HG03095 (cell line): Measurements from ENCODE around the gene MAD1L1.

Source experiments
- ATAC-seq: cut with Tn5 transposase; IDR thresholded peaks from one replicate; pipeline ENCODE4 v1.9.1; 2021; ENCODE audit warnings: moderate library complexity; ENCODE audit not compliant: unreplicated experiment

The MAD1L1 gene

DNA sequence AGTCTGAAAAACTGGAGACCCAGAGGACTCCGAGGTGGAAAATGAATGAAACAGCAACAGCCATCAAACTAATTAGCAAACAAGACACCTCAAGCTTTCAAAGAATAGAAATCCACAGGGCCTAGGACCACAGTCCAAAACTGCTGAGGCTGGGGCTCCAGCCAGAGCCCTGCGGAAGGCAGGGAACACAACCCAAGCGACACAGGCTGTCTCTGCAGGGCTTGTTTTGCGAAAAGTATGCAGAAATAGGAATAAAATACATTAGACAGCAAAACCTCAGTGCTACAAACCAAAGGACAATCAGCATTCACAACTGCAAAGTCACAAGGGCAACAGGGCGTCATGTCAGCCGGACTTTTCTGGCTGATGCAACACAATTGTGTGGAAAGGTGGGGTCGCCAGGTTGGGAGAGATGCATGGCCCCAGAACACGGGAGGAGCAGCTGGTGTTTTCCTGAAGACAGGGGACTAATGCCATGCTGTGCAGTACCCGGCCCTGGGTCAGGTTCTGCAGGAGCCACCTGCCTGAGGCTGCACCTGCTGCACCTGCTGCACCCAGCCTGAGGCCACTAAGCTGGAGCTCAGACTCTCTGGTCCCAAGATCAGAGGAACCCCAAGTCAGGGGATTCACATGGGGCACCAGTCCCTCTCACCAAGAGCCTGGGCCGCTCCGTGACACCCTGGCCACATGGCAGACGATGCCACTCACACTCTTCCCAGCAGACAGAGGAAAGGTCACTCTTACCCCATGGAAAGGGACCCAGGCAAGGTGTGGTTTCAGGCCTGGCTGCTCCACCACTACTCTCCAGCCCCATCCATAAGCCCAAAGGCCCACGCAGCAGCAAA is 74.2 kb downstream of the MAD1L1 start:
- ATAC-seq, result no peak

DNA sequence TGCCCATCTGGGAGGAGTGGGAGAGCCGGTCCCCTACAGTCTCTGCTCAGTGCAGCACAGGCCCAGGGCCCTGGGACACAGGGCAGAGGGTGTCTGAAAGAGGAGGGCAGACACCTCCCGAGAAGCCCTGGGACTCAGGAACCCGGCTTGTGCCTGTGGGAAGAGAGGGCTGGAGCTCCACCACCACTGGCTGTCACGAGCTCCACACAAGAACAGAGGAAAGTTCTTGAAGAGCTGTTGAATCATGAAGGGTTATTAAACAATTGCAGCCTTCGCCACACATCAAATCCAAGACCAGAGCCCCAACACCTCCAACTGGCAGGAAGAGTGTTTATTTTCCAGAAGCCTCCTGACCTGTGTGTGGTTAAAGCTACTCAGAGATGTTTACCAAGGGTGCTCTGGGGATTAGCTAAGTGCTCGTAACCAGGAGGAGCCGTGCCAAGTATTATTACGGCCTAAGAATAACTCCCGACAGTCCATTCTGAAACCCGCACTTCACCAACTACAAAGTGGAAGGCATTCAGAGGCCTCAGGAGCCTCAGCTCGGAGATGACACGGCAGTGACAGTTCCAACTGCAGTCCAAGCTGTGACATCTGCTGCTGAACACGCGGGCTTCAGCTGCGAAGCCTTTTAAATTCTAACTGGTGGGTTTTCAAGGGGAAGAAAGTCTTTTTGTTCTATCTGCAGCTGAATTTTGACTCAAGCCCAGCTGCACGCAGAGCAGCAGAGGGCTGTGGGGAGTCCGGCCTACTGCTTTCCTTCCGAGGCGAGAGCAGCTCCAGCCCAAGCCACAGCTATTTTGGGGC is 75.1 kb downstream of the MAD1L1 start:
- ATAC-seq, result no peak

DNA sequence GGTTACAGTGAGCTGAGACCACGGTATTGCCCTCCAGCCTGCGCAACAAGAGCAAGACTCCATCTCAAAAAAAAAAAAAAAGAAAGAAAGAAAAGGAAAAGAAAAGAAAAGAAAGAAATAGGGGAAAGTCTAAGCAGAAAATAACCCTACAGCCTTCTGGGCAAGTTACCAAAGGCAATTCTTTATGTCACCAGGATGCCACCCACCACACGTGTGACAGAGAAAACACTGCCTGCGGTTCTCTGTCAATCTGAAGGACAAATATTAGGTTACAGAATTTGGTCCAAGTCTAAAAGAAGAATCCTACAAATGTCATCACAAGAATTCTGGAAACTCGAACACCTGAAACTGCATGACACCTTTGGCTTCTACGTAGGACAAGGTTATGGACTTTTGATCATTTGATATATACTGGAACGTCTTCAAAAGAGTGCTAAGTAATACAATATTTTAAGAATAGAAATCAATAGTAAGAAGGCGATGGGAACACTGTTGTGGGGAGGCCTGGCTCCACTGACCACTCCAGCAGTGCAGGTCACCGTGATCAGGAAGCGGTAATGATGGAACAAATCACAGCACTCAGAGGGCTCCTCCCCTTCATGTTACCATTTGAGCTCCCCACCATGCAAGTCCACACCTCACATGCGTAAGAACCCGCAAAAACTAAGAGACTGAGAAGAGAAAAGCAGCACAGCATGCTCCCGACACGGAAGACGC is 75.8 kb downstream of the MAD1L1 start:
- ATAC-seq, result no peak

DNA sequence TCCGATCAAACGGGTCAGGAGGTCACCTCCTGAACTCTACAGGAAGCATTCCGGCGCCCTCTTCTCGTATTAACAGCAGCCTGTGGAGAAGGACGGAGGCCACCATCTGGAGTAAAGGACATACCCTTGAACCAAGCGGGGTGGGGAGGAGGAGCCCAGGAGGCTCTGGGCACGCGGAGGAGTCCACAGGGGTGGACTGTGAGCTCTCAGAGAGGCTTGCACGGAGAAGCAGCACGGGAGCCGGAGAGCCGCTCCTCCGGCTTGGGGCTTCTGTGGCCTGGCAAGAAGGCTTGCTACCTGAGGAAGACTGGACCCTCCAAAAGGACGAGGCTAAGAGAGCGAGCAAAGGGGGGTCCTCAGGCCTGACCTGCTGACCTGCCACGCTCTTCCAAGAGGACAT is 77.9 kb downstream of the MAD1L1 start:
- ATAC-seq, result no peak

DNA sequence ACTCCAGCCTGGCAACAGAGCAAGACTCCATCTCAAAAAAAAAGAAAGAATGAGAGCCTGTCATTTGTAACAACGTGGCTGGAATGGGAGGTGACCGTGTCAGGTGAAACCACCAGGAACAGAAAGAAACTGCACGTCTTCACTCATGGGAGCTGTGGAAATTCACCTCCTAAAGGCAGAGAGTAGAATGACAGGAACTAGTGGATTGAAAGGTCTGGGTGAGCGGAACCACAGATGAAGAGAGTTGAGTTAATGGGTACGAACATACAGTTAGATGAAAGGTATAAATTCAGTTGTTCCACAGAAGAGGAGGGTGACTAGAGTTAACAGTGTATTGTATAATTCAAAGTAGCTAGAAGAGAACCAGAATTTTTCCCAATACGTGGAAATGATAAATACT is 78.6 kb downstream of the MAD1L1 start:
- ATAC-seq, result no peak

DNA sequence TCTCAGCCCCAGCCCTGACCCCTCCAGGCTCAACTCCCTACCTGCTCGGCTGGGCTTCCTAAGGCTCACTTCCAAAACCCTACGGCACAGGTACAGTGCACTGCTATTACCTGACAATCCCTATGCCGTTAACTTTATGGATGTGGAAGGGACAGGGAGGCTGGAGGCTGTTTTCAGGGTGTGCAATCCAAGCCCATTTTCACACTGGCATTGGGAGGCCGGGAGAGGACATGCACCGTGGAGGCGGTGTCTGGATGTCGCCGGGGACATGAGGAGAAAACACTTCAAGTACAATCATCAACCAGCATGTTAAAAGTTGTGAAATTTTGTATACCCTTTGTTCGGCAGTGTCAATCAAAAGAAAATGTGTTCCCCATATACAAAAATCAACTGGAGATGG is 80.1 kb downstream of the MAD1L1 start:
- no peak for ATAC-seq

DNA sequence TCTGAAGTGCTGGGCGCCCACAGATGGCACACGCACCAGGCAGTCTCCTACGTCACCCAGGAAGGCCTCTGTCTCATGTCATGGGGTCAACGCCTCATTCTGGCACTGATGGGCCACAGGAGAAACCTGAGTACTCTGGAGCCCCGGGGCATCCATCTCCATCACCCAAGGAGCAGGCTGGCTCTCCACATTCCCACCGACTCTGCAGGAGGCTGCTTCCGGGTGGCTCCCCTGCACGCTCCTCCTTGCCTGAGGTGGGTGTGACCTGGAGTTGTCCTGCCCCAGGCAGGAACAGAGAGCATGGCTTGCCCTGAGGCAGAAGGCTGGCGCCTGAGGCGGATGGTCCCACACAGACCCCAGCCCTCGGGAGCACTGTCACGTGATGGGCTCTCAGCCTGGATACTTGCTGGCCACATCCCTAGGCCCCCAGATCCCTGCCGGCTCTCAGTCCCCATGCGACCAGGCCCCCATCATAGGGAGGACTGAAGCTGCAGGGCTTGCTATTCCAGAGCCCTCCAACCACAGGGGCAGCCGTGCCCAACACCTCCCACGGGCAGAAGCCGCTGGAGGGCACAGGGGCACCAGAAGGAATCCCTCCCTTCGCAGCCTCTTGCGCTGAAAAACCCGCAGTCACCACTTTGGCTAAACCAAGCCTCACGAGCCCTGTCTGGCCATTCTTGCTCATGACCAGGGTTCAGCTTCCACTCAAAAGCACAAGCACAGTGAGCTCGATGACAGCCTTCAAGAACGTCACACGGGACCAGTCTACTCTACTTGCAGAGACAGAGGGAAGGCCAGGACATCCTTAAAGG is 80.7 kb downstream of the MAD1L1 start:
- no peak for ATAC-seq

DNA sequence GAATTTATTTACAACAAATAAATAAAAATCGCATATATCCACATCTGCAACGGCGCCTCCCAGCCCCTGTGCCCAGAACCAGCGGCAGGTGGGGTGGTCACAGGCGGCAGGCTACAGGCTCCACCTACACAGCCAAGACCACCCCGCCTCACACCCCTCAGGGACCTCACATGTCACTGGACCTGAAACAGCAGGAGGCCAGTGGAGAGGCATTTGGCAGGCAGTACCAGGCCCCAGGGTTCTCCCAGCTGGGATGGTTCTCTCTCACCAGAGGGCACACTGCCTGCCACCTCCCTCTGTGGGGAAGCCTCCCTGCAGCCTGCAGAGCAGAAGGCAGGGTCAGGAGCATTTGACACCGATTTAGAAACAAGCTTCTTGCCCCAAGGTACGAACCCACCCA is 81.5 kb downstream of the MAD1L1 start:
- ATAC-seq, result no peak

DNA sequence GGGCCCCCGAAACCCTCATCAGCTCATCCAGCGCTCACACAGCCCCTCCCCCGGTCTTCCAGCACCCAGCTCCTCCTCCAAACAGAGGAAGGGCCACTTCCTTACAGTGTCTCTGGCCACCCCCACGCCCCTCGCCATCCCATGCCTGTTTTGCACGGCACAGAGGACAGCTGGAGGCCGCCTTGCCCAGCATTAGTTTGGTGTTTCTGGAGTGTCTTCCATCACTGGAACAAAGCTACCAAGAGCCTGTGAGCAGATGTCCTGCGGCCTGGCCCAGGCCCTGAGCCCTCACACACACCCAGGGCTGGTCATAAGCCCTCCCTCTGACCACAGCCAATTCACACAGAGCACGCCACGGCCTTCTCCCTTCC is 82.3 kb downstream of the MAD1L1 start:
- ATAC-seq, result no peak

DNA sequence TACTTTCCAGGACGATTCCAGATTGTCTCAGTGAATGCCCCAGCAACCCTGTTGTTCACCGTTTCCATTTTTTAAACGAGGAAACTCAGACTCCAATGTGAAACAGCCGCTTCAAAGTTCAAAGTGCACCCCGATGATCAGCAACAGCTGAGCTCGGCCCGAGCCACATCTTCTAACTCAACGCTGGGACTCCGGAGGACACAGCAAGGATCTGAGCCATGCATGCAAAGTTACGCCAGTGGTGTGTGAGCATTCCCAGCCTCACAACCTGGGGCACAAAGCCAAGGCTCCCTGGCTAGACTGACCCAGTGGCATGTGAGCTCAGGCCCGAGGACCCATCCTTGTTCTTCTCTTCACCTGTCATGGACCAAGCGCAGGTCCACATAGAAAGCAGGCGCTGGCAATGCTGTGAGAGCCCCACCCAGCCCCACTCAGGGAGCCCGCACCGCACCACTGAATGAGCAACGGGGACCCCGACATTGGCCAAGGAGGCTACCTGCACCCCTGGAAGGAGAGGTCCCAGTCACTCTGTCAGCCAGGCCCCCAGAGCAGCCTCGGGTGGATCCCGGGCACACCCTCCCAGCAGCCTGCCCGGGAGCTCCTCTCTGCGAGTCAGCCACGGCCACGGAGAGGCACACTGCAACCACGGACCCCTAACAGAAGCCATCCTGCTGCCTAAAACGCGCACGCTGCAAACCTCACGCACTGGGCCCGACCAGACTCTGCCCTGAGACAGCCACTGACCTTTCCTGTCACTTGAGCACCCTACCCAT is 82.9 kb downstream of the MAD1L1 start:
- no peak for ATAC-seq

DNA sequence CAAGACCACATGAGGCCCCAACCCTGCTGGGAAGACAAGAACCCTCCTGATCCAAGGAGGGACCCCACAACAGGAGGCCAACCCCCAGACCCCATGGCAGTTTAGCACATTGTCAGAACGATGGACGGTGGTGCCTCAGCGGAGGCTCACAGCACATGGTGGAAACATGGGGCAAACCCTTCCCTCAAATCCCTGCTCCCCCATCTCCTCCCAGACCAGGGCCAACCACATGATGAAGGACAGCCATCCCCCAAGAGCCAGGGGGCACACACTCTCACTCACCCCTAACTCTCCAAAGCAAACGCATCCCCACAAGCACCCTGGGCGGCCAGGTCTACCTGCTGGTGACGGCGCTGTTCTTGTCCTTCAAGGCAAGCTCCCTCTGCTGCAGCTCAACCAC is 83.9 kb downstream of the MAD1L1 start:
- no peak for ATAC-seq

DNA sequence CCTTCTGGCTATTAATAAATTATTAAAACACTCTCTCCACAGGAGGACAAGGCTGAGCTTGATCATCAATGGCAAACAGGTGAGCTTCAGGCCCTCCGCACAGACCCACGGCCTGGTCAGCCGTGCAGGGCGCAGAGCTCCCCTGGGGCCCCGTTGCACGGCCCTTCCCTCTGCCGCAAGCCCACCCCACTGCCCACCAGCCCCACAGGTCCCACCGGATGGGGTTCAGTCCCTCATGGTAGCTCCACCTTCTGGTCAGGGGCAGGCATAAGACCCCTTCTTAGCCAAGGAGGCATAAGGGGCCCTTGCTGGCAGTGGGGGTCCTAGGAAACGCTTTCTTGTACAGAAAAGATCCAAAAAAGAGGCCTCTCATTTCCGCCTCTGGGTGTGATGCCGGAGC is 84.6 kb downstream of the MAD1L1 start:
- no peak for ATAC-seq

DNA sequence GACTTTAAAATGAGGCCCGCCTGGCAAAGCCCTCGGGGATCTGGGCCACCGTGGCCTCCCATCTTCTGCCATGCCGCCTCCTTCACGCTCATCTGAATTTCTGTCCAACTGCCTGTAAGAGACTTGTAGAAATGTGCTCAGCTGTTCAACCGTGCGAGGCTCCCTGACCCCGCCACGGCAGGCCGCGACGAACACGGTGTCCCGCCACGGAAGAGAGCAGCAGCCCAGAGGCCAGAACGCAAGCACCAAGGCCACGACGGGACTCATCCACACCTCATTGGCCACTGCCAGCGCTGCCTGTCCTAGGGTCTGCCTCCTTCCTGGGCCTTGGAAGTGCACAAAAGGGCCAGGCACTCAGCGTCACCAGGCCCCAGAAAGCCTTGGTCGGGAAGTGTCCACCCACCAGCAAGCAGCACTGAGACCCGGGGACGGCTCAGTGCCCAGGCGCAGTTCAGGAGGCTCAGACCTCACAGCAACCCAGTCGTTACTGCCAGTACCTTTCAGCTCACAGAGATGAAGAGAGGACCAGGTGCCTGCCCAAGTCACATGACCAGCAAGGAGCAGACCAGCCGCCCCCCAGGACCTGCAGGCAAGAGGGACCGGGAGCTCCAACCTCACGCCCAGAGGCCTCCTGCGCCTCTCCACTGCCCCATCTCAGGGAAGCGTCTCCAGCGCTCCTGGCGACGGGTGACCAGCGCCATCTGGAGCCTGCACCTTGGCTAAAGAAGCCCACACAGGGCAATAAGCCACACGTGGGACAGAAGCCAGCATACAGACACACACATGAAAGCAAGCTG is 85.9 kb downstream of the MAD1L1 start:
- no peak for ATAC-seq

DNA sequence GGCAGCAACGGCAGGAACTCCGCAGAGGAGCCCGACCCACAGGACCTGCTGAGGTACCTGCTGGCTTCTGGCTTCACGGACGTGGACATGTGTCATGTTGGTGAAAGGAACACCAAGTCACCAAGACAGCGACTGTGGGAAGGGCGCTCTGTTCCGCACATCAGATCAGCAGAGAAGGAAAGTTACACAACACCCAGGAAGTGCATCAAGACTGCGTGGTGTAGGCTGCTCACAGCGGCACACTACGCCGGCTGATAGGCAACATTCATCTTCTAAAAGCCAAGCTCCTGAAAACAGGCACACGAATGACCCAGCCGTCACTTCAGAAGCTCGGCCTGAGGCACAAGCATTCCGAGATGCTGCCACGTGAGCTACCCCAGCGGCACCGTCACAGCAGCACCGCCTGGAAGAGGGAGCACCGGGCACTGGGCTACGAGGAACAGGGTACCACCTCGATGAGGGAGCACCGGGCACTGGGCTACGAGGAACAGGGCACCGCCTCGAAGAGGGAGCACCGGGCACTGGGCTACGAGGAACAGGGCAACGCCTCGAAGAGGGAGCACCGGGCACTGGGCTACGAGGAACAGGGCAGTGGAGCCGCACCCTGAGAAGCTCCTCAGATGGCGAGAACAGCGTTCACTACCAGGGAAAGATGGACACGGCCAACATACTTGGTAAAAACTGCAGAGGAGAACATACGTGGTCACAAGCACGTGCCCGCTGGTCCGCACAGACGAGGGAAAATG is 86.7 kb downstream of the MAD1L1 start:
- ATAC-seq, result no peak

DNA sequence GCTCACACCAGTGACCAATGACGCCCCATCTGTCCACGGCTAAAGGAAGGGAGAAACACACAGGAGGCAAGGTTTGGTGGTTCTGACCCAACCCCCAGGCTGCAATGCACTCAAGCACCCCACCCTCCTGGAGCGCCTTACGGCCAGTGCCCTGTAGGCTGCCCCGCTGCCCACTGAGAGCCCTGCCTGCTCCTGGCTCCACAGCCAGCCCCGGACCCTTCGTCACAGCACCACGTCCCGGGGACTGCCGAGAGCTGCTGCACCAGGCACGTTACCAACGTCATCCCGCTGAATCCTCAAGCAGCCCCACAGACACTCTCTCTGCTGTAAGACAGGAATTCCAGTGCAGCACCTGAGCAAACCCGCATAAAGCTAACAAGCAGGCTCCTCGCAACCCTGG is 87.8 kb downstream of the MAD1L1 start:
- ATAC-seq, result no peak

DNA sequence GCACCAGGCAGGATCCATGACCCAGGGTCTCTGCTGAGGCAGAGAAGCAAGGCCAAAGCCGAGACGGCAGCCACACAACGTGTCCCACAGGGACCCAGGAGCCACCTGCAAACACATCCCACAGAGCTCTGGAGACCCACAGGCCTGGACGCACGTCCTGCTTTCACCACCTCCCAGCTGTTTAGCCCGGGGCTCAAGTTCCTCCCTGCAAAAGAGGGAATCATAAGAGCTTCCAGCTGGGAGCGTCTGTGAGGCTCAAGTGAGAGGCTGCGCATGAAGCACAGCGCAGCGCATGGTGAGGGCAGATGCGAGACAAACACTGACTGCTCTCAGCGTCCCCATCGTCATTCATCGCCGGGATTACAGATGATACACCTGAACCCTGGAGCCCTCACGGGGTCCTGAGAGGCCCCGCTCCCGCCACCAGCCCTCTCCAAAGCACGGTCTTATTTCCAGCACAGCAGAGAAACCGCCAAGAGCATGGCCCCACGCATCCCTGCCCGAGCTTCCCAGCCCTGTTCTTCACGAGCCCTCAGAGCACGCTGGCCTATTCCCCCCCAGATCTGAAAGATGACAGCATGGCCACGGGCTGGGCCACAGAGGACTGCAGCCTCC is 88.7 kb downstream of the MAD1L1 start:
- no peak for ATAC-seq

DNA sequence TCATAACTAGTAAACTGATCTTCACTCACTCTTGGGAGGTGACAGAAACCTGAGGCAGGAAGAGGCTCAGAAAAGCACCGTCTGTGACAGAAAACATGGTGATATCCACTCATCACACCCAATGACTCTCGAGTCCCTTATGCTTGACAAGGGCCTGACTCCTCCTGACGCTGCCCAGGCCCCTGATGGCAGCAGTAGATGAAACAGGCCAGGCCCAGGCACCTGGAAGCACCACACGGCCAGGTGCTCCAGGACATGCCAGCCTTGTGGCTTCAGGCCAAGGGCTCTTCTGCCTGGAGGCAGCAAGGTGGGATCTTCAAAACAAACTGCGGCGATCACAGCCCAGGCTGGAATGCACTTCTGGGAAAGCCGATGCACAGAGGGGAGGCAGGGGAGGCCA is 89.3 kb downstream of the MAD1L1 start:
- ATAC-seq, result no peak

DNA sequence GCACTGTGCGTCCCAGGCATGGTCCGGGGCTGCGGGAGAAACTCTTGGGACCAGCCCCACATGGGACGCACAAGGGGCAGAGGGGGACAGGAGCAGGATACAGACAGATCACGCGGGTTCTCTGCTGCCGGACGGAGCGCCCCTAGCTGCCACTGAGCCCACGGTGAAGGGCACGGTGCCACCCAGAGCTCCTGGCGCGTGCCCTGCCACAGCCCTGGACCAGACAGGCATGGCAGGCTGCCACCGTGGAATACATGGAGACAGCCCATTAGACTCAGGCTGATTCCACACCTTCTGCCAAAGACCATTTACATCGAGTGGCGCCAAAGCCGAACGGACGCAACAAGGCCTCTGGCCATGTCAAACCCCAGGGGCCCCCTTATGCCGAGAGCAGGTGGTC is 90.4 kb downstream of the MAD1L1 start:
- no peak for ATAC-seq
